GM13977 (cell line): ENCODE data around the gene ZNF350.

Source experiments
- DNase-seq: peaks from one replicate; pipeline ENCODE4 v3.0.0; 2012; ENCODE audit warnings: low spot score
- in situ Hi-C: fragments of 300-500 bp; cut with MboI; formaldehyde crosslinking; loops from one replicate; pipeline ENCODE4 v1.12.0; 2022; ENCODE audit warnings: low sequenced_read_pairs, low pct_unique_long_range_greater_than_20kb, mixed read lengths, inconsistent platforms; ENCODE audit not compliant: unreplicated experiment
- TF ChIP-seq, protein P1 (sequence below): IDR thresholded peaks from 2 replicates; pipeline ENCODE4 v1.5.1; 2012; ENCODE audit warnings: mild to moderate bottlenecking, control low read depth; ENCODE audit not compliant: insufficient read depth; ENCODE audit errors: extremely low read depth, missing control alignments

Gene ZNF350

DNA sequence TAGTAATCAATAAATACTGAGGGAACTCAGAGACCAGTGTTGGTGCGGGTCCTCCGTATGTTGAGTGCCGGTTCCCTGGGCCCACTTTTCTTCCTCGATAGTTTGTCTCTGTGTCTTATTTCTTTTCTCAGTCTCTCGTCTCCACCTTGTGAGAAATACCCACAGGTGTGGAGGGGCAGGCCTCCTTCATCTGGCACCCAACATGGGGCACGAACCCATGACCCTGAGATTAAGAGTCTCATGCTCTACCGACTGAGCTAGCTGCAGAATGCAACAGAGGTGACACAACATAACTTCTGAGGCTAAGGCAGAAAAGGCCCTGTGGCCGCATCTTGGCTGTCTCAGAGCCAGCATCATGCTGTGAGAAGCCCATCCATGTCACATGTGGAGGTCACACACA, 64.7 kb downstream of the ZNF350 start:
- DNase-seq = no peak
- in situ Hi-C loops = no loop called here
- TF ChIP-seq, protein P1, sequence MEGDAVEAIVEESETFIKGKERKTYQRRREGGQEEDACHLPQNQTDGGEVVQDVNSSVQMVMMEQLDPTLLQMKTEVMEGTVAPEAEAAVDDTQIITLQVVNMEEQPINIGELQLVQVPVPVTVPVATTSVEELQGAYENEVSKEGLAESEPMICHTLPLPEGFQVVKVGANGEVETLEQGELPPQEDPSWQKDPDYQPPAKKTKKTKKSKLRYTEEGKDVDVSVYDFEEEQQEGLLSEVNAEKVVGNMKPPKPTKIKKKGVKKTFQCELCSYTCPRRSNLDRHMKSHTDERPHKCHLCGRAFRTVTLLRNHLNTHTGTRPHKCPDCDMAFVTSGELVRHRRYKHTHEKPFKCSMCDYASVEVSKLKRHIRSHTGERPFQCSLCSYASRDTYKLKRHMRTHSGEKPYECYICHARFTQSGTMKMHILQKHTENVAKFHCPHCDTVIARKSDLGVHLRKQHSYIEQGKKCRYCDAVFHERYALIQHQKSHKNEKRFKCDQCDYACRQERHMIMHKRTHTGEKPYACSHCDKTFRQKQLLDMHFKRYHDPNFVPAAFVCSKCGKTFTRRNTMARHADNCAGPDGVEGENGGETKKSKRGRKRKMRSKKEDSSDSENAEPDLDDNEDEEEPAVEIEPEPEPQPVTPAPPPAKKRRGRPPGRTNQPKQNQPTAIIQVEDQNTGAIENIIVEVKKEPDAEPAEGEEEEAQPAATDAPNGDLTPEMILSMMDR = no peak

- no peak for DNase-seq
- in situ Hi-C loops = no loop called here
- TF ChIP-seq, protein P1 = no peak
These were observed 67.0 kb downstream of the ZNF350 start for GRCh38 chr19:51919606-51920005.

DNA sequence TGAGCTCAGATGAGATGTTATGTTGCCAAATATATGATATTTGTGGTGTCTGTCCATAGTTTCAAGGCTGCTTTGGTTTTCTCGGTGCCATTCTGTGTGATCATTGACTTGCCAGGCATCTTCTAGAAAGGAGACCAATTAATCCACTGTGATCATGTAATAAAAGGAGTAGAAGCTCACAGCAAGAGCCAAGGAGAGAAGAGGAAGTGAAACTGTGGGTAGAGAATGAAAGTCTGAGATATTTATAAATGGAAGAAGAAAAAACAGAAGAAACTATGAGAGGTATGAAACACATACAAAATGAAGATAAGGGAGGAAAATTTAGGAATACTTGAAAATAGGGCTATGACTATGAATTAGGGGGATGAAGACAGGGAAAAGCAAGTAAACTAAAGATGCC, 70.5 kb downstream of the ZNF350 start:
- TF ChIP-seq, protein P1 = no peak

DNA sequence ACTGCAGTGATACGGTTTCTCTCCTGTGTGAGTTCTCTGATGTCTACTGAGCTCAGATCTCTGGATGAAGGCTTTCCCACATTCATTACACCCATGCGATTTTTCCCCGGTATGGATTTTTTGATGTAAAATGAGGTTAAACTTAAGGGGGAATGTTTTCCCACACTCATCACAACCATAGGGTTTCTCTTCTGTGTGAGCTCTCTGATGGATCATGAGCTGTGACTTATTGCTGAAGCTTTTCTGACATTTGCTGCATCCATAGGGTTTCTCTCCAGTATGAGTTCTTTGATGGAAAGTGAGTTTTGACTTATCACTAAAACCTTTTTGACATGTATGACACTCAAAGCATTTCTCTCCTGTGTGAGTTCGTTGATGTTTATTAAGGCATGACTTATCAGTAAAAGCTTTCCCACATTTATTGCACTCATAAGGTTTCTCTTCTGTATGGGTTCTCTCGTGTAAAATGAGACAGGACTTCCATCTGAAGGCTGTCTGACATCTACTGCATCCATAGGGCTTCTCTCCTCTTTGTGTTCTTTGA, 71.2 kb downstream of the ZNF350 start:
- in situ Hi-C loops = no loop called here
- DNase-seq = no peak
- TF ChIP-seq, protein P1 = no peak

More for the DNA sequence above, 70.5 kb downstream of the ZNF350 start:
- in situ Hi-C loops = no loop called here
- no peak for DNase-seq
